RPMI7951 (cell line): ENCODE data around the gene BLNK. TPM values are rescaled to one million over a fixed set of nuclear protein-coding genes. Genes with fewer than 3 reads are reported as not detected.

ENCODE experiments used
- DNase-seq: peaks from one replicate; pipeline ENCODE4 v3.0.0-alpha.2; 2012; ENCODE audit warnings: low read depth
- total RNA-seq: library from RNA; depleted of rRNA; stranded (reverse); fragments of >200 nt; shearing (Covaris generic); gene quantifications from 2 replicates; pipeline ENCODE4 v1.2.3, GENCODE V29; 2014

BLNK gene
- total RNA-seq, 1 experiment from 2014 or later, result not detected

DNA sequence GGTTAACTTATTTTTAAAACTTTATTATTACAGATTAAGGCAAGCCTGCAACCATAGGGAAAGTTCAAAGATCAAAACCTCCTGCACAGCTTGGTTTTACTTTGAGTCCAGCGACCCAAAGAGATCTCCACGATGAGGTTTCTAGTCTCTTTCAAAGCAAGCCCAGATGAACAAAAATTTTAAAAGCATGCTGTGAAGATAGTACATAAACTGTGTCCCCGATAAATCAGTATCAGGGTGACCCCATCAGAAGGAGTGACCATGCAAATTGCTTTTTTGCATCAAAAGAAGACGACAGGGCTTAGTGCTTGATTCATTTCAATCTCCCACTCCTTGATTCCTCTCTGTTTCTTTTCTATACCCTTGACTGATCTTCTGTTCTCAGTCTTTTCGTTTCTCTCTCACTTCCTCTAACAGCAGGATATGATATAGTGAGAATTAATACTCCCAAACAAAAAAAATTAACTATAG is 16.8 kb upstream of the BLNK start:
- no peak for DNase-seq

DNA sequence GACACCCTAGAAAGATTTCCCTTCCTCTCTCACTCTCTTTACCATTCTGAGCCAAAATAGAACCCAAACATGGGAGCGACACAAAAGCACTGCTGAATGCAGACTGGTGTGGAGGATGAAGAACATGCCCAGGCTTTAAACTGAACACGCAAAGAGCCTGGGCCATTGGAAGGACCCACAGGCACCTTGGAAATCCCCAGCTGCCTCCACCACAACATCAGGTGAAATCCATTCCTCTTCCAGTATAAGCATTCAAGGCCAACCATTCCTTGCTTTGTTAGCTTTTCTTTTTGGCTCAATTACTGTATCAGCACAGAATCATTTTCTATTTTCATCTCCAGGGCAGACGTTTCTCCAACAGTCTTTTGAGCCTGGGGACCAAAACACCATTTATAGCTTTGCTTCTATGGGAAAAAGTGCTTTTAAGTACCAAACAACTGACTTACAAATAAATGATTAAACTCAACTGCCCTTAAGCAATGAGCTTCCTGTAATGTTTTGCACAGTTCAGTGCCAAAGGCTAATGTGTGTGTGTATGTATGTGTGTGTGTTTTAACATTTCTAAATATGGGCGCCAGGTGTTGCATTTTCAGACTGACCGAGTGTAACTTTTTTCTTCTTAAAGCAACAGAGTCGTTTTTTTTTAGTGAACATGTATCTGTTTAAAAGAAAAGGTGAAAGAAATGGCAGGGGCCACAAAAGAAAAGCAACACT is 16.2 kb upstream of the BLNK start:
- DNase-seq, result peak; percentile 7

DNA sequence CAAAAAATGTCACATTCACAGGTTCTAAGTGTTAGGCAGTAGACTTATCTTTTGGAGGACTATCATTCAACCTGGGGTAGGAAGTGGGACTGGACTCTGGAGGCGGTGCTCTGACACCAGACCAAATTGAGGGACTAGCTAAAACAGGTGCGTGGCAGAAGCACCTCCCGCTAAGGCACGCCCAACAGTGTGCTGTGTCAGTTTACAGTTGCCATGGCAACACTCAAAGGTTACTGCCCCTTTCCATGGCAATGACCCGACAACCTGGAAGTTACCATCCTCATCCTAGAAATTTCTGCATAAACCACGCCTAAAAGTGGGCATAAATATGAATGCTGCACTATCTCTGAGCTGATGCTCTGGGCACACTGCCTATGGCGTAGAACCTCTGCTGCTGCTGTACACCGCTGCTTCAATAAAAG is 14.0 kb upstream of the BLNK start:
- no peak for DNase-seq

DNA sequence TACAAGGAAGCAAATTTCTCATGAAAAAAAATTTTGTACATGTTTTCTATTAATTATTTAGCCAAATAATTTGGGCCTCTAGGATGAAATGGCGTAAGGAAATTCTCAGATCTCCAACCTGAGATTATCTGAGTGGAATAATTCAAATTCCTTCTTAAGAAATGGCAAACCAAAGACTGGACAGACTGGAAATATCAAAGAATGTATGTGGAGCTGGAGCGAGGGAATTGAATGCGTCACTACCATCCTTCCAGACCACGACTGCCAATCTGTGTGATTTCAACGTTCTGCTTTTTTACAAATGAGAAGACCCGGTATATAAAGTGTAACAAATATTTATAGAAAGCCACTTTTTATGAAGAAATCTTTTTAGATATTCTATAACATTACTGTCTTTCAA is 12.4 kb upstream of the BLNK start:
- DNase-seq, result no peak

DNA sequence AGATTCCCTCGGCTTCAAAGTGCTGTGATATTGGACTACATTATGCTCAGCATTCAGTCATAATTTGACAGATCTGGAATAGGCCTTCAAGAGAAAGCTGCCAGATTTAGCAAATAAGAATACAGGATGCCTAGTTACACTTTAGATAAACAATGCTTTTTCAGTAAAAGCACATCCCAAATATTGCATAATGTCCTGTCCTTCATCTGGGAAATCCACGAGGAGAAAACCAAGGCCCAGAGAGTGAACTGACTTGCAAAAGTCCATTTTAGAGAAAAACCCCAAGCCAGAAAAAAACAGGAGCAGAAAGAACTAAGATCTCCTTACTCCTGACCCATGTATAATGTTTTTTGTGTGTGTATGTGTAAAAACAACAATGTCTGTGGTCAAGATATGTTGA is 12.0 kb upstream of the BLNK start:
- no peak for DNase-seq

DNA sequence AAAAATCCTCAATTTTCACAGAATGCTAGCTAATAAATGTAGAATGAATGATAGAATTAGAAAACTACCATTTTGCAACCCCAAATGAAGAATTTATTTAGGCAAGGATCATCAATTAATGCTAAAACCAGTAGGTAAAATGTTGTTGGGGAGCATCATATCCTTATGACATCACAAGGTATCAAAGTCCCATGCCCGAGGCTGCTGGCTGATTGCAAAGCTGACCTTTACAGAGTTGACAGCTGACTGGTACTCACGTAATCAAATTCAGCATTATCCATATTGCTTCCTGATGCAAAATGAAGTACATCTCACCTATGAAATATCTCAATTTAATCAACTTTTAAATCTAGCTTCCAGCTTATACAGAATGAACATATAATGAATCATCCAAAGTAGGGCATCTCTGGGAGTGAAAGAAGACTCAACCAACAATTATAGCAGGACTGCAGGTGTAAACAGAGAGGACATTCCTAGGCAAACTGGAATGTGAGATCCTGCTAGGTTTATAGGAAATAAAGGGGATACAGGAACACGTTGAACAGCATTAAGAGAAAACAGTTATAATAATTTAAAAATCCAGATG is 10.2 kb upstream of the BLNK start:
- no peak for DNase-seq

DNA sequence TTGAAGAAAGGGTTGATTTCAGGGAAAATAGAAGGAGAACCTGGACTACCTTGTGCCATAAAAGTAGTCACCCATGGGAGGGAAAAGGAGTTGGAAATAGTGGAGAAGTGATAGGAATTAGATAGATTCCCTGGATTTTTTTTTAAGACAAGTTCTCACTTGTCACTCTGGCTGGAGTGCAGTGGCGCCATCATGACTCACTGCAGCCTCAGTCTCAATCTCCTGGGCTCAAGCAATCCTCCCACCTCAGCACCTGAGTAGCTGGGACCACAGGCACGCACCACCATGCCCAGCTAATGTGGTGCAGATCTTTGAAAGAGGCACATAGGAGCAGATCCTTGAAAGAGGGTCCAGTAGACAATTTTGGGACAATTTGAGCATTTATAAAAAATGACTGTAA is 9.5 kb upstream of the BLNK start:
- DNase-seq, result no peak

DNA sequence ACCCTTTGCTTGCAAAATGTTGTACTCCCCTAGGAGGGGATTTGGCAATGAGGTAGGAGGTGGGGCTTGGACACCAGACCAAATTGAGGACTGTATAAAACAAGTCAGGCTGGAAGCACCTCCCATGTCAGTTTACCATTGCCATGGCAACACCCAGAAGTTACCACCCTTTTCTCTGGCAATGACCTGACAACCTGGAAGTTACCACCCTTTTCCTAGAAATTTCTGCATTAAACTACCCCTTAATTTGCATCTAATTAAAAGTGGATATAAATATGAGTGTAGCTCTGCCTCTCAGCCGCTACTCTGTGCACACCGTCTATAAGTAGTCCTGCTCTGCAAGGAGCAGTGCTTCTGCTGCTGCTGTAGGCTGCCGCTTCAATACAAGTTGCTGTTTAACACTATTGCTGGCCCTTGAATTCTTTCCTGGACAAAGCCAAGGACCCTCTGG is 7.8 kb upstream of the BLNK start:
- DNase-seq, result no peak

DNA sequence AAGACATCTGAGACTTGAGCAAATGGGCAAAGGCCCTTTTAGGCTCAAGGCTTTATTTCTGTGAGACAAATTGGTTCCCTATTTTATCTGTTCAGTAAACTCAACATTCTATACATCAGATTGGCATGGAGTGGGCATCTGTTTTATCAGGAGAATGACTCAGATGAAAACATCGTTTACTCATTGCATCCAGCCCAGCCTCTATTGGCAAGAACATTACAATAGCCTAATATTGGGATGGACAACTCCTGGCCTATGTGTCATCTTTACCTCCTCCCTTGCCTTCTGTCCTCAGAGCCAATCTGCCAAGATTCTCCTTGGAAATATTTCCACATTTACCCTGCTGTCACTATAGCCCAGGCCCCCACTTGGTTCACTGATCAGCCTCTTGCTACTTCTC is 5.5 kb upstream of the BLNK start:
- DNase-seq, result no peak

DNA sequence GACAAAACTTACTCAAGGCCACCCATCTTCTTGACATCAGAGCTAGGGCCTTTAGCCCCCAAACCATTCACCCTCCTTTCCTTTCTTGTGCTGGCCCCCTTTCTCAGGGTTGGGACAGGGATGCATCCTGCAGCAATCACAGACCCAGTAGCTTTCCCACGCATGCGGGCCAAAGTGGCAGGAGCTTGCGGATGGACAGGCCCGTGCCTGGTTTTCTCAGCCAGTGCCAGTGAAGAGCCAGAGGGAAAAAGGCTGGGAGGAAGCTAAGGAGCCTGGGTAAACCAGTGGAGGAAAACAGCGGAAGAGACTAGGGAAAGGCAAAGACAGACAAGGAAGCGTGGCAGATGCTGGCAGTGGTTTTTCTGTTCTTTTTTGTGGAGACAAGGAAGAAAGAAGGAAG is 5.1 kb upstream of the BLNK start:
- no peak for DNase-seq

DNA sequence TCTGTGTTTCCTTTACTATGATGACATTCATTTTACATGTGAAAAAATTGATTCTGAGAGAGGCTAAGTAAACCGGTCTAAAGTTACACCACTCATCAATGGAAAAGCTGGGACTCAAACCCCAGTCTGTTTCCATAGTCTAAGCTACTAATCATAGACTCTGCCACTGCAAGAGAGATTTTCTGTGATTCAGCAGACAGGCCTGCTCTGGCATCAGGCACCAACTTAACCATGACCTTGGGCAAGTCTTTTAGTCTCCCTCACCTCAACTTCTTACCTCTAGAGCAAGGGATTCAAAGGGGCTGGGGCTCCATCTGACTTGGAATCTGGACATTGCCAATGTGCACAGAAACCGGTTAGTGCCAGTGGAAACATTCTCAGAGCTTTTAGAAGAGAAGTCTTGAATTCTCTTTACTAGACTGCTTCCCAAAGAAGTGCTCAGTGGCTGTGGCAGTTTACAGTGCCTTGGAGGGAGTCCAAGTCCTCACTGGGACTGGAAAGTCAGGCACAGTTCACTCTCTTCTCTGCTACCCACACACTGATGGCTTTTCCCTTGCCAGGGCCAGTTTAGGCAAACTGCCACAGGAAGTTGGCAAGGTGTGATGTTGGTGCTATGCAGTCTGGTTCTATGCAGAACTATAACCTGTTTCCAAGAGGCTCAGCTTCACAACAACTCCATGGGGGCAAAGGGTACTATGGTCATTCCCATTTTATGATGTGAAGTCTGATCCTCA is 4.5 kb upstream of the BLNK start:
- DNase-seq, result no peak

DNA sequence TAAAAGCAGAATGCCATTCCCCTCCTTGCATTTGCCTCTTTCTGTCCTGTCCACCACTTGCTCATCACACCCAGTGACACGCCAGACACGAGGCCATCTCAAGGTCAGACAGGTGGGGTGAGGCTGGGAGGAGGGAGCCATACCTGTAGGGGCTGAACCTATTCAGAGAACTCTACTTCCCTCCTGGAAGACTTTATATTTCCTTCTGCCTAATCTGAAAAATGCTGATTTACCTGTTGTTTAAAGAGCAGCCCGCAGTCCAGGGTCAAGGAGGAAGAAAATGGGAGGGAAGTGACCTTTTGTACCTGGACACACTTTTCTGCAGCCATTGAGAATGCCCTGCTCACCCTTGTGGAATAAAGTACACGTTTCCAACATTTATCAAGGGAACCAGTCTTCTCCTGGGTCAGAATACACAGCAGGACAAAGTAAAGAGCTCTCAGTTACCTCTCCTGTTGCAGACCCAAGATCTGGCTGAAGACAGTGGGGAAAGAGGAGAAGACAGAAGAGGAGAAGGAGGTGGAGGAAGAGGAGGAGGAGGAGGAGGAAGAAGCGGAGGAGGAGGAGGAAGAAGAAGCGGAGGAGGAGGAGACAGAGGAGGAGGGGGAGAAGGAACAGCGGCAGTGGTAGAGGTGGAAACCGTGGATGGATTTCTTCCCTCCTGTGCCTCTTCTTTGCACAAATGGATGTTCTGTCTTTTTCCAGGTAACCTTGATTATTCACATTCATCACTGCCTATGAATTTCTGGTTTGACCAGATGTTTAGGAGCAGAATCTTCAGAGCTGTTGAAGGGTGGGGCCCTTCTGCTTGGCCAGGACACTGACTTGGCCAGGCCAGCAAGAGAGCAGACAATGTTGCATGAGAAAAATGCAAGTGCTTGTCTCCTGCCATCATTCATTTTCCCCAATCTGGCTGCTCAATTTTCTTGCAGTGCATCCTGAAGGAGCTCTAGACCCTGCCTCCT is 1.2 kb upstream of the BLNK start:
- DNase-seq, result no peak

DNA sequence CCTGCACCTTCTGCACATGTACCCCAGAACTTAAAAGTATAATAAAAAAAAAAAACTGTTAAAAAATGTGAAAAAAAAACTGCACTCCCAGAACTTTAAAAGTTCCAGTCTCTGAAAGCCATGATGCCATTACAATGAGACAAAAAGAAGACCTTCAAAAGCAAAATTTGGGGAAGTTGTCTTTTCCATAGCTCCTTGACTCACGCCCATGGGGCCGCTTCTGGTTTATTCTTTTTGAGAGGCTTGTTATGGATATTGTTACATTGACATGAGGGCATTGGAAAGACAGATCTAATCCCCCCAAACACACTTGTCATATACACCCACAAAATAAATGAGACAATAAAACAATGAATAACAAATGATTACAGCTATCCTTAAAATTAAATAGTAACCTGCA is 798 bp downstream of the BLNK start:
- DNase-seq, result no peak

DNA sequence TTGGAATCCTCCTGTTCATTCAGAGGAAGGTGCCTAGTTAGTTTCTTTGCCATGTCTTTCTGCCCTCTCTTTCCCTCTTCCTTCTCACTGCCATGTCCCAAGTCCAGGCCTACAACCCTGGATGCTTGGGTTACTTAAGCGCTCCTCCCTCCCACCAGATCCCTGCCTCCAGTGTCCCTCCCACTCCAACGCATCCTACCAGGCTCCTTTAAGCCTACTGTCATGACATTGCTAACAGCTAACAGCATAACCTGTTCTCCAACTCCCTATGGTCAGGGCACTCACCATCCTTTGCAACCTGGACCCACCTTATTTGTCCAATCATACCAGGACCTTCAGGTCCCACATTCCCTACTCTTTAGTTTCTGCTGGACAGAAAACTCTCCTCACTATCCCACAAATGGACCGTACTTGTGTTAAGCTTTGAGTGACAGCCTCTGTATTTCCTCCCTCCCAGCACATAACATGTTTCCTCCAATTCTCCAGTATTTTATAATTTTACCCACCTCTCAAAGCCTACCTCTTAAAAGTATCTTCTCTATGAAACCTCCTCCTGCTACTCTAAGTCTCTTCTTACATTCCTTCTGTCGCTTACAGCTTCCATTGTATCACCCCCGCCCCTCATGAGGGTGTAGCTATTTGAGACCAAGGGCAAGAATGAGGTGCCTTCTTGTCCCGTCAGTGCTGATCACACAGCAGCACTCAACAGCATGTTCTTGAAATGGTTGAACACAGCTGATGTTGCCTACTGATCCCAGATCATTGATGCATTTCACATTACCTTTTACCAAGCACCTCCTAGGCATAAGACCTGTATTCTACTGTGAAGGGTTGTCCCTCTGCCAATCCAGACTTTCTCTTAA is 1.7 kb downstream of the BLNK start:
- no peak for DNase-seq

DNA sequence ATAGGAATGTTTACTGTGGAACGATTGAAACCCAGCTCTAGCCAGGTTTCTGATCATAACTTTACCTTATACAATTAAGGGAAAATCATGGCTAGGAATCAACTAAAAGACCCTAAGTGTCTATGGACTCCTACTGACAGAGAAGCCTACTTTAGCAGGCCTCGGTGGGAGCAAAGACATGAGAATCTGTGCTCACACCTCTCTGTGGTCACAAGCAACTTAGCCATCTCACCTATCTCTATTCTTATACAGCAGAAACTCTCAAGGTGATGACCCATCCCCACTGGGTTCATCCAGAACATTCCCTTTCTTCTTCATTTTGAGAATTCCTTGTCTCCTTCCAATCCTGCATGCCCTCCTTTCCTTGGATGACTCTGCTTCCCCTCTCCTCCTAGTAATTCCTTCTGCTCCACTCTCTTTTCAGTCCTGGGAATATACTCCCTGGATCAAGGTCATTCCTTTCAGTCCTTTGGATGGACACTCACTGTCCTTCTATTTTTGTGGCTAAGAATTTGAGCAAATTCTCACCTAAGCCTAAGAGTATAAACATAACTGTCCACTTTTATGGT is 2.9 kb downstream of the BLNK start:
- no peak for DNase-seq

DNA sequence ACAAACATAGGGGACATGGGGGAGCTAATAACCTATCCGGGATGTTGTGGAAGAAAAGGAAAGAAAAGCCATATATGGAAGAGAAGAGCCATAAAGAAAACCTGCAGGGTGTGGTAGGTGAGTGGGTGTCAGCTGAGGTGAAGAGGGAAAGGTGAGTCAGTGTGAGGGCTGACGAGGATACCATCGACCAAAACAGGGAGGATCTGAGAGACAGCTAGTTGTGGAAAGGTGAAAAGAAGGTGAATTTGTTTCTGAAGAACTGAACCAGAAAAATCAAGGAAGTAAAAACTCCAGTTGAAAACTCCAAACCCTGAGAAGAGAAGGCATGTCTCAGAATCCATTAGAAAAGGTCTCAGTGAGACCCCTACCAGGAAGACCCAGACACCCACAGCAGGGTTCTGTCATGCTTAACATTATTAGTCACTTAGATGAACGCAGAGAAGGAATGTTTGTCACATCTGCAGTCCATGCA is 4.1 kb downstream of the BLNK start:
- no peak for DNase-seq

DNA sequence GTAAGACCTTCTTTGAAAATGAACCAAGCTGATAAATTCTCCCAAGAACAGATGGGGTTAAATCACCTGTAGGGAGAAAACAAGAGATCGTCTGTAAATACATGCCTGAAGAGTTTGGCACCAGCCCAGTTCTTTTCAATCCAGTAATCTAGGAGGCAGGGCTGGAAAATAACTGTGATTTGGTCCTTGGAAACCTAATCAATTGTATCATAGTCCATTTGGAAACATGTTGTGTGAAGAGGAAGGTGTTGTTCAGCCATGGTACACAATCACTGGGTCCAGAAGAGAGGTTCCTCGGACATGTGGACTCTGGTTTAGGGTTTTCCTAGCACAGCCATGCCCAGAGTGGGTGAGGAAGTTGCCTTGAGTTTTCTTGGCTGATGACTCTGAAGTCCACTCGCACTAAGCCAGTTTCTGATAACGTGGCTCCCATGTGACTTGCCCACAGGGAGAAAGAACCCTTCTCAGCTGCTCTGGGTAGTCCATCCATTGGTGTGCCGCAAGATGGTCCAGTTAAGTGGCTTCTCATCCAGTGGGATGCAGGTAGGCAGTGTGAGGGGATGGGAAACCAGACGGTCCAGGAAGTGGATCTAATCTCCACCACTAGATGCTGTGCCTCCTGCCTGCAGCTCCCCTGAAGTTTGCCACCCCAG is 5.1 kb downstream of the BLNK start:
- no peak for DNase-seq

DNA sequence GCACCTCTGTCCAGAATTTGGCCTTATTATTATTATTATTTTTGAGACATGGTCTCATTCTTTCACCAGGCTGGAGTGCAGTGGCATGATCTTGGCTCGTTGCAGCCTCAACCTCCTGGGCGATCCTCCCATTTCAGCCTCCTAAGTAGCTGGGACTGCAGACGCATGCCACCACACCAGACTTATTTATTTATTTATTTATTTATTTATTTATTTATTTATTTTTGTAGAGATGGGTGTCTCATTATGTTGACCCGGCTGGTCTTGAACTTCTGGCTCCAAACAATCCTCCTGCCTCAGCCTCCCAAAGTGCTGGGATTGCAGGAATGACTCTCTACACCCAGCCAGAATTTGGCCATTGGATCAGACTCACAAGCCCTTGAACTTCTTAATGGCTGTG is 6.4 kb downstream of the BLNK start:
- no peak for DNase-seq

DNA sequence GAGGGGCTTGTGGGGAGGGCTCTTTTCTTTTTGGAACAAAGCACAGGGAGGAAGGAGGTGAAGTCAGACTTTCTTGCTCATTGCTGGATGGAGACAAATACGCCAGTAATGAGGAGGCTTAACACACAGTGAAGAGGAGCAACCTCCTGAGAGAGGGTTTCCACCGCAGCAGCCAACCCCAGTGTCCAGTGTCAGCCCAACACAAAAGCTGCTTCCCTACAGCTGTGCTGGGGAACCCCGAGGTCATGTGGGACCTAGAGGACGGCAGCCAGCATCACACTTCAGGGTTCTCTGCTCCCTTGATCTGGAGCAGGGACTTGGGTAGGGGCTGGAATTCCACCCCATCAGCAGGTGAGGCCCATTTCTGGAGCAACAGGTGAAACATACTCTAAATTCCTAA is 7.7 kb downstream of the BLNK start:
- DNase-seq, result no peak

DNA sequence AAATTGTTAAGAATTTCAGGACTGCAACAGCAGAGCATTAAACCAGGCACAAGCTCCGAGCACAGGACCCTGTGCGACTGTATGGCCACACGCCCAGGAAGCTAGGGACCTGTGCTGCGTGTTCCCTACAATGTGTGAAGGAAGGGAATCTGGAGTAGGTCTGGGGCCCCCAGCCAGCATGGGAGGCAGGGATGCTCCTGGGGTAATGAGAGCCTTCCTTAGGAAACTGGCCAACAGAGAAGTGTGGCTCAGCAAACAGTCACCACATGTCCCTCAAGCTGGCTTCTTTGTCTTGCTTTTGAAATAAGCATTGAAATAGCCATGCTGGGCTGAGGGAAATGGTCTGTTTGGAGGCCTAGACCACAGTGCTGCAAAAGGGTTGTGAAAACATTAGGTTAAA is 8.2 kb downstream of the BLNK start:
- no peak for DNase-seq
